Transverse colon (tissue), 4 donors: Measurements from ENCODE around the gene EYA4. TPM values are rescaled to one million over a fixed set of nuclear protein-coding genes. Genes with fewer than 3 reads are reported as not detected.

Source experiments
- DNase-seq: peaks from one replicate; pipeline ENCODE4 v3.0.0-alpha.2; 2019
- H3K27ac ChIP-seq, 4 donors: fragments of 200-600 bp; sonication (generic); 2 replicates each; pipeline ENCODE4 v1.5.1; 2016 to 2018; ENCODE audit warnings: inconsistent platforms in 4 of 4
- H3K27me3 ChIP-seq: fragments of 200-600 bp; sonication (generic); 2 replicates; pipeline ENCODE4 v1.5.1; 2017; ENCODE audit warnings: inconsistent platforms
- H3K36me3 ChIP-seq, 4 donors: fragments of 200-600 bp; sonication (generic); 2 replicates each; pipeline ENCODE4 v1.5.1; 2017 to 2019; ENCODE audit warnings: inconsistent platforms in 4 of 4
- H3K4me1 ChIP-seq, 4 donors: fragments of 200-600 bp; sonication (generic); 2 replicates each; pipeline ENCODE4 v1.5.1; 2017 to 2020; ENCODE audit warnings: inconsistent platforms in 4 of 4
- H3K4me3 ChIP-seq, 4 donors: fragments of 200-600 bp; sonication (generic); 1 replicate in 1 of 4; 2 replicates in 3 of 4; pipeline versions ENCODE4 v1.5.1 to v1.6.1; 2017 to 2019; ENCODE audit warnings: inconsistent platforms in 4 of 4
- H3K9me3 ChIP-seq, 2 donors: fragments of 200-600 bp; sonication (generic); 2 replicates each; pipeline ENCODE4 v1.5.1; 2017 to 2019; ENCODE audit warnings: inconsistent platforms in 2 of 2
- EP300 ChIP-seq: sonication (generic); formaldehyde crosslinking; IDR thresholded peaks from one replicate; pipeline ENCODE4 v1.6.1; 2017; ENCODE audit warnings: antibody characterized with exemption, low read depth
- POLR2A ChIP-seq: fragments of 450-650 bp; IDR thresholded peaks from one replicate; pipeline ENCODE4 v1.6.1; 2016; ENCODE audit warnings: antibody characterized with exemption, mild to moderate bottlenecking, moderate library complexity
- POLR2AphosphoS5 ChIP-seq, 3 donors: sonication (generic); formaldehyde crosslinking; IDR thresholded peaks; one replicate each; pipeline ENCODE4 v1.6.1; 2016; ENCODE audit warnings: antibody characterized with exemption in 3 of 3
- WGBS, 2 donors: methylation state at CpG; one replicate each; pipeline ENCODE4 v1.1.5; 2018; ENCODE audit warnings: low coverage in 1 of 2; 5-methylcytosine and 5-hydroxymethylcytosine counted together
- in situ Hi-C, 4 donors: fragments of 200-750 bp; cut with MboI; loops; one replicate each; pipeline versions ENCODE4 v1.15.0 to v1.15.1; 2017; ENCODE audit warnings: low sequenced_read_pairs in 3 of 4, low pct_ligation_motif_present in 1 of 4, low pct_unique_long_range_greater_than_20kb in 1 of 4
- intact Hi-C: fragments of 100-400 bp; cut with DNase I; formaldehyde crosslinking; loops from one replicate; pipeline ENCODE4 v1.15.1; 2023; ENCODE audit warnings: low total_unique reads
- total RNA-seq, 4 donors: library from RNA; depleted of rRNA; stranded (reverse); fragments of >200 nt; gene quantifications; one replicate each; pipeline ENCODE4 v1.1.0, GENCODE V29; 2016
- TF ChIP-seq, protein P1 (sequence below), 5 experiments: fragments of 200-600 bp in 3 of 5; fragments of 450-650 bp in 2 of 5; sonication (generic) in 3 of 5; IDR thresholded peaks; 1 replicate in 2 of 5; 2 replicates in 3 of 5; pipeline ENCODE4 v1.5.1; 2016 to 2017; ENCODE audit warnings: antibody characterized with exemption in 5 of 5, inconsistent platforms in 3 of 5, mild to moderate bottlenecking in 2 of 5, moderate library complexity in 1 of 5

The EYA4 gene
- total RNA-seq, 4 donors from 2014 or later, result 0.27 to 0.64 TPM; not detected in 2

DNA sequence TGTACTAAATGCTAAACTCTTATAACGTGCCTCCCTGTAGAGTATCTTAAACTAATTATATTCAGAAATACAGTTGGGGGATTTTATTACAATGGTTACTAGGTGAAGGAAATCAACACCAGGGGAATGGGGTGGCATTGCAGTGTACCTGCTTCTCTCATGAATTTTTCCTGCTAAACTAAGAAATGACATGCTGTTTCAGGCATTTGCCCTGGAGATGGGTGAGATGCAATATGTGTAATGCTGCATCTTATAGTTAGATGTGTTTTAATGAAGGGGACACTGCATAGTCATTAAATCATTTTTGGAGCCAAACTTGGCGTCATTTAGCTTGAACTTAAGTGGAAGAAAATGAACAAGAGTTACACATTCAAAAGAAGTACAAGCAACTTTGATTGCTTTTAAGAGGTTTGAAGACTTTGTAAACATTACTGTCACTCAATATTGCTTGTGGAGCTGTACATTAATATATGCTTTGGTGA is 4.3 kb downstream of the EYA4 start:
- intact Hi-C loops, result no loop called here
- Histone ChIP-seq H3K27ac (no peak overlapping the region), H3K4me1 (peaks cover 0 to 24% (median 10%) of the 10 kb centered on the region in 4 donors), H3K36me3 (no peaks in the 10 kb centered on the region), H3K27me3 (peaks cover 77% of the 10 kb centered on the region), H3K9me3 (no peaks in the 10 kb centered on the region), H3K4me3 (no peak overlapping the region)
- WGBS, 2 donors, result 40 to 58% methylated on average over 2 of the region's 2 CpGs
- TF ChIP-seq EP300 (no peak), POLR2A (no peak), POLR2AphosphoS5 (IDR thresholded peaks at IDR 0.05) (no peak)
- TF ChIP-seq, protein P1, sequence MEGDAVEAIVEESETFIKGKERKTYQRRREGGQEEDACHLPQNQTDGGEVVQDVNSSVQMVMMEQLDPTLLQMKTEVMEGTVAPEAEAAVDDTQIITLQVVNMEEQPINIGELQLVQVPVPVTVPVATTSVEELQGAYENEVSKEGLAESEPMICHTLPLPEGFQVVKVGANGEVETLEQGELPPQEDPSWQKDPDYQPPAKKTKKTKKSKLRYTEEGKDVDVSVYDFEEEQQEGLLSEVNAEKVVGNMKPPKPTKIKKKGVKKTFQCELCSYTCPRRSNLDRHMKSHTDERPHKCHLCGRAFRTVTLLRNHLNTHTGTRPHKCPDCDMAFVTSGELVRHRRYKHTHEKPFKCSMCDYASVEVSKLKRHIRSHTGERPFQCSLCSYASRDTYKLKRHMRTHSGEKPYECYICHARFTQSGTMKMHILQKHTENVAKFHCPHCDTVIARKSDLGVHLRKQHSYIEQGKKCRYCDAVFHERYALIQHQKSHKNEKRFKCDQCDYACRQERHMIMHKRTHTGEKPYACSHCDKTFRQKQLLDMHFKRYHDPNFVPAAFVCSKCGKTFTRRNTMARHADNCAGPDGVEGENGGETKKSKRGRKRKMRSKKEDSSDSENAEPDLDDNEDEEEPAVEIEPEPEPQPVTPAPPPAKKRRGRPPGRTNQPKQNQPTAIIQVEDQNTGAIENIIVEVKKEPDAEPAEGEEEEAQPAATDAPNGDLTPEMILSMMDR (IDR thresholded peaks at IDR 0.05), result no peak
- DNase-seq, result no peak
- in situ Hi-C loops, result no loop called here

DNA sequence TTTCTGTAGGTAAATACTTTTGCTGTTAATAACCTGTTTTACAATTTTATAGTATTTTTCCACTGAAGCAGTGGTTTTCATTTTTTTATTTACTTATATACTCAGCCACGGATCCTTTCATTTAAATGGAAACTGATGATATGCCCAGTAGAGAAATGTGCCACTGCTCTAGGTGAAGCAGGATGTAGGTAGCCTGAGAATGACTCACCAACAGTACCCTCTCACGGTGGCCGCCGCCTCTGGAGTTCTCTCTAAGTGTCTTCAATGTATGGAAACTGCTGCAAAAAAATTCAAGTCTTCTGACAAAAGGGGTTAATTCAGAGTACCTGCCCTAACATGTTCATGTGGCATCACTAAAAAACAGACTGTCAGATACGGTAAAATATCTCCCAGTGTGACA is 6.4 kb downstream of the EYA4 start:
- no peak overlapping the region for H3K27ac ChIP-seq
- H3K27me3 ChIP-seq, result peaks cover 56% of the 10 kb centered on the region
- H3K9me3 ChIP-seq, result no peaks in the 10 kb centered on the region
- in situ Hi-C loops, result no loop called here
- TF ChIP-seq, protein P1 (IDR thresholded peaks at IDR 0.05), result no peak
- TF ChIP-seq POLR2A, result no peak
- TF ChIP-seq EP300, result no peak
- no peak for TF ChIP-seq POLR2AphosphoS5 (IDR thresholded peaks at IDR 0.05)
- 71 to 74% methylated on average over 5 of the region's 5 CpGs for WGBS, 2 donors
- intact Hi-C loops, result no loop called here
- H3K4me1 ChIP-seq, result peaks cover 0 to 4% (median 0%) of the 10 kb centered on the region in 4 donors
- H3K36me3 ChIP-seq, result no peaks in the 10 kb centered on the region
- H3K4me3 ChIP-seq, result no peak overlapping the region
- no peak for DNase-seq

DNA sequence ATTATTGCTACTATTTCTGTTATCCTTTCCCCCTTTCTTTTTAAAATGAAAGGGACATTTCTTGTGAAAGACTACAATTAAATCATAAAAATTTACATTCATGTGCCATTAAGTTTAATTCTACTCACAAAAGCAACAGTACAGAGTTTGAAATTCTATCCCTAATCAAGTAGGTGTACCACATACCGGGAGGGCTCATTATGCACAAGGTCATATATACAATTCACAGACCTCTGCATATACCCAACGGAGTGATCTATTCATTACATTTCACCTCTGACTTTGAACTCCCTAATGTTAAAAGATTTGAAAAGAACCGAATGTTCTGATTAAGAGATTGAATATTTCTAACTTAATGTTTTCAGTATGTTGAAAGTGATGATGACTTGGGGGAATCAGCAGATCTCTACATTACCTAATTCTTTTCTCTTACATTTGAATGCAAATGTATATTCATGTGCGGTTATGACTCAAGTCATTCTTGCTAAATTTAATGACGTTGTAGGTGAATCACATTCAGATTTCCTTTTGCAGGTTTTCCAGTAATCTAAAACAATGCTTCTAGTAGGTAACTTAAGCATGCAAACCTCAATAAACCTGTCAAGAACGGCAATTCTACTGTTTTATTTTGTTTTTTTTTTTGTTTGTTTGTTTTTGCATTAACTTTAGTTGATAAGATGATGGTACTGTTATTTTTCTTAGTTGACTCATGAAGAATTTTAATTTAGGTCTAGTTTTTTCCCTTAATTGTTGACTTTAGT is 7.3 kb downstream of the EYA4 start:
- Histone ChIP-seq H3K27ac (no peak overlapping the region), H3K9me3 (no peaks in the 10 kb centered on the region), H3K27me3 (peaks cover 51% of the 10 kb centered on the region), H3K4me1 (no peaks in the 10 kb centered on the region), H3K4me3 (no peak overlapping the region), H3K36me3 (no peaks in the 10 kb centered on the region)
- intact Hi-C loops, result no loop called here
- in situ Hi-C loops, result no loop called here
- 61 to 65% methylated on average over 6 of the region's 6 CpGs for WGBS, 2 donors
- DNase-seq, result no peak
- no peak for TF ChIP-seq EP300
- TF ChIP-seq POLR2AphosphoS5 (IDR thresholded peaks at IDR 0.05), result no peak
- TF ChIP-seq, protein P1 (IDR thresholded peaks at IDR 0.05), result no peak
- TF ChIP-seq POLR2A, result no peak

DNA sequence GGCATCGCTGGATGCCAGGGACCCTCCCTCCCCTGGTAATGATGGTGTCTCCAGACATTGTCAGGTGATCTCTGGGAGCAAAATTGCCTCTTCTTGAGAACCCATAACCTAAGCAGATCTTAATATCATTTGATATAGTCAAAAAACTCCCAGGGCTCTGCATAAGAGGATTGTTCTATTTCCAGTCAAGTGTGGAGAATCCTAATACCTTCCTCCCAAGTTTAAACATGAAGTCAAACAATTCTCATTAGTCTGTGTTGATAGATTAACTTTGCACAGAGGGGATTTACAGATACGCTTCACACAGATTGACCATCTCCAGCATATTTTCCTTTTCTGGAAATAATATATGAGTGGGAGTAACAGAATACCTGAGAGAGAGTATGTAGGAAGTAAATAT is 10.5 kb downstream of the EYA4 start:
- no peak overlapping the region for H3K27ac ChIP-seq
- H3K36me3 ChIP-seq, result no peaks in the 10 kb centered on the region
- no peak for TF ChIP-seq EP300
- TF ChIP-seq, protein P1 (IDR thresholded peaks at IDR 0.05), result no peak
- TF ChIP-seq POLR2AphosphoS5 (IDR thresholded peaks at IDR 0.05), result no peak
- TF ChIP-seq POLR2A, result no peak
- in situ Hi-C loops (no loop called here), intact Hi-C loops (no loop called here)
- H3K4me3 ChIP-seq, result no peak overlapping the region
- peaks cover 21% of the 10 kb centered on the region for H3K27me3 ChIP-seq
- H3K4me1 ChIP-seq, result no peaks in the 10 kb centered on the region
- H3K9me3 ChIP-seq, result no peaks in the 10 kb centered on the region
- 86 to 91% methylated on average over 1 to 2 of the region's 2 CpGs for WGBS, 2 donors
- no peak for DNase-seq
